Measurements from ENCODE around the gene SPEM2. TPM values are rescaled to one million over a fixed set of nuclear protein-coding genes. Genes with fewer than 3 reads are reported as not detected.

Gene SPEM2
- total RNA-seq, 2 experiments from 2014 or later, result not detected

- H3K4me1 Mint-ChIP-seq (ENCODE audit: low read depth), result peaks cover 4% of the 10 kb centered on the region
- ChIA-PET CTCF (no interaction called here), POLR2A (interaction anchor here (1.3 kb wide), 1 partner anchor 23 kb away, joined by 4 read pairs; no protein-coding TSS in a partner anchor)
- H3K27ac Mint-ChIP-seq, result no peak overlapping the region
- no peaks in the 10 kb centered on the region for H3K36me3 Mint-ChIP-seq (ENCODE audit: low read depth)
- H3K27me3 Mint-ChIP-seq, result no peaks in the 10 kb centered on the region
- DNase-seq (no peak), ATAC-seq (ENCODE audit: poor library complexity) (no peak)
- peaks cover 7% of the 10 kb centered on the region for H3K4me1 ChIP-seq (ENCODE audit: insufficient read depth, low read length)
- TF ChIP-seq, protein P1, sequence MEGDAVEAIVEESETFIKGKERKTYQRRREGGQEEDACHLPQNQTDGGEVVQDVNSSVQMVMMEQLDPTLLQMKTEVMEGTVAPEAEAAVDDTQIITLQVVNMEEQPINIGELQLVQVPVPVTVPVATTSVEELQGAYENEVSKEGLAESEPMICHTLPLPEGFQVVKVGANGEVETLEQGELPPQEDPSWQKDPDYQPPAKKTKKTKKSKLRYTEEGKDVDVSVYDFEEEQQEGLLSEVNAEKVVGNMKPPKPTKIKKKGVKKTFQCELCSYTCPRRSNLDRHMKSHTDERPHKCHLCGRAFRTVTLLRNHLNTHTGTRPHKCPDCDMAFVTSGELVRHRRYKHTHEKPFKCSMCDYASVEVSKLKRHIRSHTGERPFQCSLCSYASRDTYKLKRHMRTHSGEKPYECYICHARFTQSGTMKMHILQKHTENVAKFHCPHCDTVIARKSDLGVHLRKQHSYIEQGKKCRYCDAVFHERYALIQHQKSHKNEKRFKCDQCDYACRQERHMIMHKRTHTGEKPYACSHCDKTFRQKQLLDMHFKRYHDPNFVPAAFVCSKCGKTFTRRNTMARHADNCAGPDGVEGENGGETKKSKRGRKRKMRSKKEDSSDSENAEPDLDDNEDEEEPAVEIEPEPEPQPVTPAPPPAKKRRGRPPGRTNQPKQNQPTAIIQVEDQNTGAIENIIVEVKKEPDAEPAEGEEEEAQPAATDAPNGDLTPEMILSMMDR (IDR thresholded peaks at IDR 0.05), result no peak
- no peaks in the 10 kb centered on the region for H3K27me3 ChIP-seq (ENCODE audit: control insufficient read depth in 1 of 2, insufficient read depth in 2 of 2, low read length in 2 of 2)
- no peak overlapping the region for H3K27ac ChIP-seq (ENCODE audit: low read depth in 1 of 2, low read length in 2 of 2)
- H3K4me3 Mint-ChIP-seq, result no peak overlapping the region
- intact Hi-C loops (cut with DNase I, micrococcal nuclease), result no loop called here
- H3K9me3 ChIP-seq (ENCODE audit: control insufficient read depth in 1 of 2, insufficient read depth in 1 of 2, low read length in 2 of 2), result no peaks in the 10 kb centered on the region
- H3K9me3 Mint-ChIP-seq, result no peaks in the 10 kb centered on the region
- H3K36me3 ChIP-seq (ENCODE audit: insufficient read depth, low read length), result no peaks in the 10 kb centered on the region
- H3K4me3 ChIP-seq (ENCODE audit: low read length), result no peak overlapping the region
These were observed 11.9 kb upstream of the SPEM2 start for GRCh38 chr17:7413346-7413985.

- Histone ChIP-seq H3K27me3 (ENCODE audit: control insufficient read depth in 1 of 2, insufficient read depth in 2 of 2, low read length in 2 of 2) (no peaks in the 10 kb centered on the region), H3K4me1 (ENCODE audit: insufficient read depth, low read length) (no peaks in the 10 kb centered on the region), H3K36me3 (ENCODE audit: insufficient read depth, low read length) (no peaks in the 10 kb centered on the region), H3K4me3 (ENCODE audit: low read length) (no peak overlapping the region), H3K27ac (ENCODE audit: low read depth in 1 of 2, low read length in 2 of 2) (no peak overlapping the region), H3K9me3 (ENCODE audit: control insufficient read depth in 1 of 2, insufficient read depth in 1 of 2, low read length in 2 of 2) (no peaks in the 10 kb centered on the region)
- Mint-ChIP-seq H3K4me1 (ENCODE audit: low read depth) (no peaks in the 10 kb centered on the region), H3K4me3 (no peak overlapping the region), H3K36me3 (ENCODE audit: low read depth) (no peaks in the 10 kb centered on the region), H3K27me3 (no peaks in the 10 kb centered on the region), H3K27ac (no peak overlapping the region), H3K9me3 (no peaks in the 10 kb centered on the region)
- intact Hi-C loops (cut with DNase I, micrococcal nuclease), result loop anchor here in 1 of 2 experiments (5.0 kb wide), 1 partner anchor 58 kb away; the partner anchor contains the start of gene TMEM95
- DNase-seq (no peak), ATAC-seq (ENCODE audit: poor library complexity) (no peak)
- TF ChIP-seq, protein P1 (IDR thresholded peaks at IDR 0.05), result no peak
- ChIA-PET POLR2A (no interaction called here), CTCF (no interaction called here)
These were observed 10.6 kb upstream of the SPEM2 start for GRCh38 chr17:7414837-7415236.

DNA sequence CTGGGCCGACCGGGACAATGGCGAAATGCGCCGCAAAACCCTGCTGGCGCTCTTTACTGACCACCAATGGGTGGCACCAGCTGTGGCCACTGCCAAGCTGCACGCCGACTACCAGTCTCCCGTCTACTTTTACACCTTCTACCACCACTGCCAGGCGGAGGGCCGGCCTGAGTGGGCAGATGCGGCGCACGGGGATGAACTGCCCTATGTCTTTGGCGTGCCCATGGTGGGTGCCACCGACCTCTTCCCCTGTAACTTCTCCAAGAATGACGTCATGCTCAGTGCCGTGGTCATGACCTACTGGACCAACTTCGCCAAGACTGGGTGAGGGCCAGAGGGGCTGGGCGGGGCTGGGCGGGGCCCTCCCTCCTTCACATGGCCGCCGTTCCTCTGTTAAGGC lies 9.6 kb upstream of the SPEM2 start:
- intact Hi-C loops (cut with DNase I, micrococcal nuclease), result loop anchor here in 1 of 2 experiments (5.0 kb wide), 1 partner anchor 58 kb away; the partner anchor contains the start of gene TMEM95
- no peak overlapping the region for H3K4me3 Mint-ChIP-seq
- TF ChIP-seq, protein P1 (IDR thresholded peaks at IDR 0.05), result no peak
- H3K27me3 Mint-ChIP-seq, result no peaks in the 10 kb centered on the region
- CTCF ChIA-PET, result no interaction called here
- no peak overlapping the region for H3K27ac ChIP-seq (ENCODE audit: low read depth in 1 of 2, low read length in 2 of 2)
- no peaks in the 10 kb centered on the region for H3K36me3 Mint-ChIP-seq (ENCODE audit: low read depth)
- no peak for ATAC-seq (ENCODE audit: poor library complexity)
- no peaks in the 10 kb centered on the region for H3K4me1 ChIP-seq (ENCODE audit: insufficient read depth, low read length)
- no peaks in the 10 kb centered on the region for H3K36me3 ChIP-seq (ENCODE audit: insufficient read depth, low read length)
- DNase-seq, result no peak
- H3K9me3 ChIP-seq (ENCODE audit: control insufficient read depth in 1 of 2, insufficient read depth in 1 of 2, low read length in 2 of 2), result peaks cover 0 to 1% of the 10 kb centered on the region in 2 experiments
- H3K4me3 ChIP-seq (ENCODE audit: low read length), result no peak overlapping the region
- H3K27ac Mint-ChIP-seq, result no peak overlapping the region
- H3K9me3 Mint-ChIP-seq, result no peaks in the 10 kb centered on the region
- H3K4me1 Mint-ChIP-seq (ENCODE audit: low read depth), result no peaks in the 10 kb centered on the region
- POLR2A ChIA-PET, result no interaction called here
- no peaks in the 10 kb centered on the region for H3K27me3 ChIP-seq (ENCODE audit: control insufficient read depth in 1 of 2, insufficient read depth in 2 of 2, low read length in 2 of 2)
